Umbilical cord (tissue), 2 donors: Measurements from ENCODE around the gene LRRC30. TPM values are rescaled to one million over a fixed set of nuclear protein-coding genes. Genes with fewer than 3 reads are reported as not detected.
"Not testable (repeated sequence)": the region's sequence is repeated elsewhere in the genome, so short reads cannot be mapped to it uniquely, and the experiment has no call there.

Experiments used
- DNase-seq: peaks from one replicate; pipeline ENCODE4 v3.0.0-alpha.2; 2015; ENCODE audit warnings: low spot score
- total RNA-seq: library from RNA; depleted of rRNA; stranded (reverse); fragments of >200 nt; gene quantifications from one replicate; pipeline ENCODE4 v1.2.3, GENCODE V29; 2014; ENCODE audit warnings: low replicate concordance; ENCODE audit not compliant: insufficient read depth

Gene LRRC30
- 3.4 TPM for total RNA-seq

DNA sequence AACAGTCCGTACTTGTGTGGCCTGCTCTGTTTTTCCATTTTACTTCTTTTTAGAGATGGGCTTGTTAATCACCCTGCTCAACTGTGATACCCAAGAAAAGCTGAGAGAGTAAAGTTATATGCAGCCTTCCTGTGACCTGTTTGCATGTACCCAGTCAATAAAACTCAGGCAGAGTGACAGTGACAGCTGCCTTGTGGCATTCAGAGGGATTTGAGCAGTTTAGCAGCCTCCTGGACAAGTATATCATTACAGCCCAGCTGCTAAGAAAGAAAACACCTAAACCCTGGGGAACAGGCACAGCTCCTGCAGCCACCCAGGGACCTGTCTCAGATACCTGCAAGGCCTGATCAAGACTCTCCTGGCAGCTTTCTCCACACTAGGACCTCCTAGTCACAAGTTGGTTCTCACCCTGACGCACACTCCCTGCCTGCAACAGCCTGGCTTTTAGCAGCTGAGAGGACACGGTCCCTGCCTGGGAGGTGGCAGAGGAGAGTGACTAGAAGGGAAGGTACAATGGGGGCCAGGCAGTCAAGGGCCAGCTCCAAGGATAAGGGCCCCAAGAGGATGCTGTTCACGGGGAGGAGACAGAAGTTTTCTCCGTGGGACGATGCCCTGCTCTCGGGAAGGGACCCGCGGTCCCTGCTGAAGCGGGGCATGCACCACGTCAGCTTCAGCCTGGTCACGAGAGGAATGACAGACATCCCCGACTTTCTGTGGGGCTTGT, at the start of gene LRRC30:
Gene LRRC30 (plus strand): TSS at position 464 of the 724 bp plus-strand sequence. CDS start 50 bp downstream, at position 514.
- no peak for DNase-seq

DNA sequence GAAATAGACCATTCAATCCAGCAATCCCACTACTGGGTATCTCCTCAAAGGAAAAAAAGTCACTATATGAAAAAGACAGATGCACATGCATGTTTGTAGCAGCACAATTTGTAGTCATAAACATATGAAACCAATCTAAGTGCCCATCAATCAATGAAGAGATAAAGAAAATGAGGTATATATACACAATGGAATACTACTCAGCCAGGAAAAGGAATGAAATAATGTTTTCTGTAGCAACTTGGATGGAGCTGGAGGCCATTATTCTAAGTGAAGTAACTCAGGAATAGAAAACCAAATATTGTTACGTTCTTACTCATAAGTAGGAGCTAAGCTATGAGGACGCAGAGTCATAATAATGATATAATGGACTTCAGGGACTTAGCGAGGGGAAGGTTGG, 45.2 kb upstream of the LRRC30 start:
- DNase-seq: no peak

DNA sequence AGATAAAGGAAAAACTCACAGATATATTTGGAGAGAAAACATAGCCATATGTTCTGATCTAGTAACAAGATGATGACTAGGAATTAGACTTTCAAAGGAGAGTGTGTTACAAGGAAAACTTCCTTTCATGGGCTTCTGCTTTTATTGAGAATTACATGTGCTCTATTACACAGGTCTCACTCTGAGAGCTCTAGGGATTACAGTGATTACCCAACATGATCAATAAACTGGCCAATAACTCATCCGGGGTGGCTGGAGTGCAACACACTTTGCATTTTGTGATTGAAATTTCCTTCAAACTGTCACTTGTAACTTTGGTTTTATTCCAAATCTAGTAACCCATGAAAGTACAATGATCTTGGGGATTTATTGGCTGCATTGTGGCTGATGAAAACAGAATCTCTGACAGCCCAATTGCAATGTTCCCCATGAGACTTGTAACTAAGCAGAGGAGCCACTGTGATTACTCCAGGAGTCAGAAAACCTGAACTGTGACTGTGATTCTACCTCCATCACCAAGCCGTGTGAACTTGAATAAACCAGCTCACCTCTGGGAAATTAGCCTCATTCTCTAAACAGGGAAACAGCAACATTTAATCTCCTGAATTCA, 40.2 kb upstream of the LRRC30 start:
- no peak for DNase-seq

DNA sequence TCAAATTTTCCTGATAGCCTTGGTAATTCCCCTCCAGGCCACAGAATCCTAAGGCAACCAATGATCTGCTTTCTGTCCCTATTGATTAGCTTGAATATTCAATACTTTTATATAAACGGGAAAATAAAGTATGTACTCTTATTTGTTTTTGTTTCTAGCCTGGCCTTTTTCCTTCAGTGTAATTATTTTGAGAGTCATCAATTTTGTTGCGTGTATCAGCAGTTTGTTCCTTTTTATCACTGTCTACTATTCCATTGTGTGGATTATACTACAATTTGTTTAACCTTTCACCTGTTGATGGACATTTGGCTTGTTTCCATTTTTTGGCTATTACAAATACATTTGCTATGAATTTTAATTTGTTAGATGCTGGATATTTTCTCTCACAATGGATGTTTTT, 39.2 kb upstream of the LRRC30 start:
- no peak for DNase-seq

DNA sequence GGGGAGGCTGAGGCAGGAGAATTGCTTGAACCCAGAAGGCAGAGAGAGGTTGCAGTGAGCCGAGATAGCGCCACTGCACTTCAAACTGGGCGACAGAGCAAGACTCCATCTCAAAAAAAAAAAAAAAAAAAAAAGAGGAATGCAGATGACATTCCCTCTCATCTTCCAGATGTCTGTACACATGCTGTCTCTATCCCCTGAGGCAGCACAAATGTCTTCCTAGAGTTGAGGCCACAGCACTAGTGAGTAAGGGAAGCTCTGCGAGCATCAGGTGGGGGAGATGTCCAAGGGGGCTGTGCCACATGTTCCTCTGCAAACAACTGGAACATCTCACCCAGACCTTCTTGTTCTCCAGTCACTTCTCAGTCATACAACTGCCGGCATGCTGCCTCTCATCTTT, 35.6 kb upstream of the LRRC30 start:
- no peak for DNase-seq

DNA sequence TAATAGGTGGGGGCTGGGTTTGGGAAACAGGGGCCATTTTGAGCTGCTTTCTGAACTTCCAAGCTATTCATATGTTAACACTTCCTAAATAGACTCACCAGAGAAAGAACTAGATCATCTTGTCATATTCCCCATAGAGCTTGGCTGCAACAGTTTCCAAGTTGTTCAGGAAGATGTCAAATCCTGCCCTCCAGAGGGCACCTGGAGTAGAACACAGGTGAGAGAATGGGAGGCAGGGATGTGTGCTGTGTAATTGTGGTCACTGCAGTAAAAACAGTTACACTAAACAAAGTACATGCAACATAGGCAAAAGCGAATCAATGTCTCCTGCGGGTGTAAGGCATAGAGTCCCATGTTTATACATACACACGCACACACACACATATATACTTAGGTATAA, 34.5 kb upstream of the LRRC30 start:
- no peak for DNase-seq

DNA sequence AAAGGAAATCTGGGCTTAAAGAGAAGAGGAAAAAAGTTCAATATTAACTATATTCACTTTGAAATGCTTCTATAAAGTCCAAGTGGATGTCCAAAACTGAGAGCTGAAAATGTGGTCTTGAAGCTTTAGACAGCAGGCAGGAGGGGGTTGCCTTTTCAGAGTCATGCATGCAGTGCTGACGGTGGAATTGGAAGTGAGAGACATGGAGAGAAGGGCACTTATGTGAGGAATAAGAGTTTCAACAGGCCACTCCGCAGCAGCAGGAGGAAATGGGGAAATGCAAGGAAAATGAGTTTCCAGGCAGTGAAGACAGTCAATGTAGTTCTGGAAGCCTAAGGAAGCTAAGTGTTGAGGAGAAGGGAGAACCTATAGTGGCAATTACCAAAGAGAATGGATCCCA, 33.0 kb upstream of the LRRC30 start:
- no peak for DNase-seq

DNA sequence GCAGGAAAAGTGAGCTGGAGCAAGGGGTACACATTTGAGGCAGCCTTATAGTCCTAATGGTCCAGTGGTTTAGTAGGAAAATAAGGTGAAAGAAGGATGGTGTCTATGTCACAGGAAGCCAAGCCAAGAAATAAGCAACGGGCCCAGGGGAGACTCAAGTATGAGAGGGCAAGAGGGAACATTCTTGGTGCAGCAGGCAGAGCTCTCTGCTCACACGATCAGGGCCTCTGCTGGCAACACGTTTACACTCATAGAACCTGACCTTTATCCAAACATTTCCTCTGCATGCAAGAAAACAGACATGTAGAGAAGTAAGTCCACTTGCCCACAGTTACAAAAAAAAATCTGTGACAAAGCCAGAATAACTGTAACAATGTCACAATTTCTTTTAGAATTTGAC, 32.6 kb upstream of the LRRC30 start:
- DNase-seq: no peak

DNA sequence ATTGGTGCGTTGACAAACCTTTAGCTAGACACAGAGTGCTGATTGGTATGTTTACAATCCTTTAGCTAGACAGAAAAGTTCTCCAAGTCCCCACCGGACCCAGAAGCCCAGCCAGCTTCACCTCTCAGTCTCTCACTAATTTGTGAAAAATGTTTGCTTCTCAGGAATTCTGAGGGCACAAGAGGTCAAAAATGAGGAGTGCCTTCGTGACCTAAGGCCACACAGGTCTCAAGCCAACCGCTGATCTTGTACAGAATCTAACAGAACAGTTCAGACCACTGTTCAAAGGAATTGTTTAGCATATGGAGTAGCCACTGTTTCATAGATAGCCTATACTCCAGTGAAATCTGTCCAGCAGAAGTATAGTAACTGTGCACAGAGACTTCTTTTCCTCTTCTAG, 29.8 kb upstream of the LRRC30 start:
- no peak for DNase-seq

DNA sequence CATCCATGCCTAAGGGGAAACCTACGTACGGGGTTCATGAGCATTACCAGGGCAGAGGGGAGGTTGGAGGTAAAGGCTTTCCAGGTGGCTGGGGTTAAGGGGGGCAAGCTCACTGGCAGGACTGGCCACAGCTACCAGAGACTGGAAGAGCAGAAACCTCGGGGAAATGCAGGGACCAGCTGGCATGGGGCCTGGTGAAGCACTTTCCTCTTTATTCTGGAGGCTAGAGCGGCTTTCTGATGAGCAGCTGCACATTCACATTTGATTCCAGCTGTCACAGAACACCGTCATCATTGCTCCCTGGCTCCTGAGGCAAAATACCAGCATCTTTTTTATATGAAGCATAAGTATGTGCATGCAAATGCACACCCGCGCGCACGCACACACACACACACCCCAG, 28.7 kb upstream of the LRRC30 start:
- DNase-seq: no peak

DNA sequence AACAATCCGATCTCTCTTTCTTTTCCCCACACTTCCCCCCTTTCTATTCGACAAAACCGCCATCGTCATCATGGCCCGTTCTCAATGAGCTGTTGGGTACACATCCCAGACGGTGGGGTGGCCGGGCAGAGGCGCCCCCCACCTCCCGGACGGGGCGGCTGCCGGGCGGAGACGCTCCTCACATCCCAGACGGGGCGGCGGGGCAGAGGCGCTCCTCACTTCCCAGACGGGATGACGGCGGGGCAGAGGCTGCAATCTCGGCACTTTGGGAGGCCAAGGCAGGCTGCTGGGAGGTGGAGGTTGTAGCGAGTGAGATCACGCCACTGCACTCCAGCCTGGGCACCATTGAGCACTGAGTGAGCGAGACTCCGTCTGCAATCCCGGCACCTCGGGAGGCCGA, 27.3 kb upstream of the LRRC30 start:
- DNase-seq: not testable (repeated sequence)

DNA sequence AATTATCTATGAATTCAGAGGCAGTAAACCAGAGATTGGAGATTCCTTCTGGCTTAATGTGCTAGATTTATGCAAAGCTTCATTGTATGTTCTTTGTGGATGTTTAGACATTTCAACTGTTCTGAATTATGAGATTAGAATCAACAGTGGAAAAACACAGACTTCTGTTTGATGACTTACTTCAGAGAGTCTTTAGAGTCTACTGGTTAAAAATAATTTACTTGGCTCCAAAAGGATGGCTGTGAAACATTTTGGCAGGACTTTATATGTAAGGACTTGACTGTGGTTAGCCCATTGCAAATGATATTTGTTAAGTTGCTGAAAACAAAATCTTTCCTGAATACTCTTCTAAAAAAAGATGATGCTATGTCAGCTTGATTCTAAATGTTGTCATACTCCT, 25.5 kb upstream of the LRRC30 start:
- peak; percentile 60 for DNase-seq

DNA sequence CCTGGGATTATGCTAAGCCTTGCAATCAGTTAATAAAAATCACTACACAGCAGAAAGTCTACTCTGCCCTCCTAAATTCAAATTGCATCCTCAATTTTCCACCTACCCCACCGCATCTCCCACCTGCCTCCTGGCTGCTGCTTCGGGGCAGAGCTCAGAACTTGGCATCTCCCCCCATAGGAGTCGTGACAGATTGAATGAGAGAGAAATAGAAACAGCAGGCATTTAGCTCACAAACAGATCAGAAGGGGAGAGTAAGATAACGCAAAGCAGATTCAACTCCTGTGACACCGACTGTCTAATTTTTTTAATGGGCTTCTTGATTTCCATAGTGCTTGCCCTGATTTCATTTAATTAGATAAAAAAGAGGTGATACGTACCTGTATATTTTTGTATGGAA, 24.7 kb upstream of the LRRC30 start:
- no peak for DNase-seq

DNA sequence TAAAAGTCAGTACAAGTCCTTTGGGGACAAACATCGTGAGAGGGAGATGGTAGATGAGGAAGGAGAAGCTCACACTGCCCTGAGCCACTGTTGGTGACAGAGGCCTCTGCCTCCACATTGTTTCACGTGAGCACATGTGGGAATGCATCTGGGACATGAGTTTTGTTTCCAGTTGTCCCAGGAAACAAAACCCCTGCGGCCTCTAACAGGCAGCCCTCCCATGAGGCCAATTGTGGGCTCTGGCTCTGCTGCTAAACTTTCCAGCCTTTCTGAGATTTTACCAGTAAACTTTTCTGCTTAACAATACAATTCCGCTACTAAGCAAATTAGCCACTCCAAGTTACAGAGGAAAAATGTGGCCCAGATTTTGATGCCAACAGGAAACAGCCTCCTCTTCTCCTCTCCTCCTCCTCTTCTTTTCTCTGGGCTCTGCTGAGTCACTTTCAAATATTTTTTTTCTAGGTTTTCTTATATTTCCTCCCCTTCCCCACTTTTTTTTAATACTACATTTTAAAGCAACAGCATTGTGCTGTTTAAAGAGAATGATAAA, 23.4 kb upstream of the LRRC30 start:
- no peak for DNase-seq

DNA sequence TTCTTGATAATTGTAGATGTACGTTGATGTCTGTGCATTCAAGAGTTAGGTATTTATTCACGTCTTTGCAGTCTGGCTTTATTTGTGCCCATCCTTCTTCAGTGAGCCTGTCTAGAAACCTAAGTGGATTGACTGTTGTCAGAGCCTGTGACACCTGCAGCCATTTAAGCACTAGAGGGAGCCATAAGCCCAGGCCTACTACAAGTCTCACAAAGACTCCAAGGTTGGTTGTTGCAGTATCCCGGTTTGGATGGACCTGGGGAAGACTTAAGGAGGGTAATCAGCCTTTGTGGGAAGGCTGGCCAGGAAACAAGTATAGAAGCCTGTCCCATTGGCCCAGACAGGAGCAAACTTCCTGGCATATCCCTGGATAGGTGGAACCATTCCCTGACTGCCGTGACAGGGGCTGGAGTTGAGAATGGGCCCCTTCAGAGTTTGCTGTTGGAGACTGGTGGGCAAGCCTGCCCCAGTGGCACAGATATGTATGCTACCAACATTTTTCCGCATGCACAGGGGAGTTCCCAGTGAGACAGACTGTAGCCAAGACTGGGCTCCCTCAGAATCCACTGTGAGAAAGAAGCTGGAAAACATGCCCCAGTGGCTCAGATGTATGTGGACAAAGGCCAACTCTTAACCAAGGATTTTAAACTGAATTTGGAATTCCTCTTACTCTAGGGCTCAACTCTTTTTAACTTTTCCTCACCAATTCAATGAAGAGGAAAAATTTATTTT, 9.3 kb upstream of the LRRC30 start:
- DNase-seq: peak; percentile 35

DNA sequence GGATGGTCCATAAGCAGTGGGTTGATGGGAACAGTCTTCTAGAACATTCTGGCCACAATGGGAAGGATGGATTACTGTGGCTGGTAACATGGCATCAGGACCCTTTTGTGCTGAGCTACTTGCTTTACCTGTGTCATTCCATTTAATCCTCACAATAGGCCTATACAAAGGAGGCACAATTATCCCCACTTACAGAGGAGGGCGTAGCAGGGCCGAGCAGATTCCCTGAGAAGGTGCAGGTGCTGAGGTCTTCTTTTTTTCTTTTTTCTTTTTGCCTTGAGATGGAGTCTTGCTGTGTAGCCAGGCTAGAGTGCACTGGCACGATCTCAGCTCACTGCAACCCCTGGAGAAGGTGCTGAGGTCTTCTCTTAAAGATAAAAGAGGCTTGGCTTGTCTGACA, 6.7 kb upstream of the LRRC30 start:
- DNase-seq: no peak

DNA sequence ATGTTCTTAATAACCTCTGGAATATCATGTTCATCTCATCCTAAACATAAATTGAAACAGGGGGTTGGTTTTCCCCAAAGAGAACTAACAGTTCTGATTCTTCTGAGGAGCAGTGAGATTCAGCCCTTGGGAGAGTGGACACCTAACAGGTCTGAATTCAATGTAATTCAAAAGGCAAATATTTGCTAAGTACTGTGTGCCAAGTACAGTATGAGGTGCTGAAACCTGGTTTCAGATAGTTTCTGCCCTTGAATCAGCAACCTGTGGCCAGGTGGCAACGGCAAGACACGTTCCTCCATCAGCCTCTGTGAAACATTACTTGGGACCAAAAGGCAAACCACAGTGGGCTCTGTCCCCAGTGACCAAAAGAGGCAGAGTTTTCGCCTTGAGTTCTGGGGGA, 1.3 kb downstream of the LRRC30 start:
- no peak for DNase-seq

DNA sequence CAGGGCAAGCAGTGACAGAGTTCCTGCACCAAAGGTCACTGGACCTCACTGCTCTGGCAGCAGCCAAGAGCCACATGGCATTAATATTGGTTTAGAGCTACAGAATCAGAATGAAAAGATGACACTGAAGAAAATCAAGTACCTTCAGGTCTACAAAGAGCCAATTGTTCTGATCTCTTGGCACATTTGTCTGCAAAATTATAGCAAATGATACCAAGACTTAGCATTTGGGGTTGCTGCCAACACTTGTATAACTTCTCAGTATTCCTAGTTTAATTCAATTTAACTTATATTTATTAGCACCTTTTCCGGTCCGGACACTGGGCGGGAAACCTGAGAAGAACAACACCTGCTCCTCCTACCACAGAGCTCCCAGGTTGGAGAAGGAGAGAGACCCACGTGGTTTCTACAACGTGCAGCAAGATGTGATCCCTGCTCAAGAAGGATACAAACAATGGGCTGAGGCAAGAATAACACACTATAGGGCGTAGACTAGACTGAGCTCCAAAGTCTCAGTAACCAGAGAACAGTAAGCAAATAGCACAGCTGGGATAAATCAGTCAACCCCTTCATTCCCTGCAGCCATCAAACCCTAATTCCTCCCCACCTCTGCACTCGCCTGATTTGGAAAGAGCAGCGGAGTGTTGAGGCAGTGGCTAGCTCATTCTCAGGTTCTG, 2.4 kb downstream of the LRRC30 start:
- no peak for DNase-seq

DNA sequence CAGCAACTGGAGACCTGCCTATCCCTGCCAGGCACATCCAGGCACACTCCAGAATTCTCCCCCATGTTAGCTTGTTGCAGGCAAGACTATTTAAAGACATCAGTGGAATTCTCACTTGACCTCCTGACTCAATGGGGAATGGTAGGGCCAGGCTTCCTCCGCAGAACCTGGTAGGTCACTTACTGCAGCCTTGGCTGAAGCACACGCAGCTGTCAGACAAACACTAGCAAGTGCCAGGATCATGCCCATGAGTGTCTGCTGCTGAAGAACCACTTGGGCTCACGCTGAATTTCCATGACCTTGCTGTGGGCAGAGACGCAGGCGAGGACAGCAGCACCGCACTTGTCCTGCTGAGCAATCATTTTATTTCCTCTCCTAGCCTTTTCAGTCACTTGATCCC, 3.2 kb downstream of the LRRC30 start:
- DNase-seq: no peak

DNA sequence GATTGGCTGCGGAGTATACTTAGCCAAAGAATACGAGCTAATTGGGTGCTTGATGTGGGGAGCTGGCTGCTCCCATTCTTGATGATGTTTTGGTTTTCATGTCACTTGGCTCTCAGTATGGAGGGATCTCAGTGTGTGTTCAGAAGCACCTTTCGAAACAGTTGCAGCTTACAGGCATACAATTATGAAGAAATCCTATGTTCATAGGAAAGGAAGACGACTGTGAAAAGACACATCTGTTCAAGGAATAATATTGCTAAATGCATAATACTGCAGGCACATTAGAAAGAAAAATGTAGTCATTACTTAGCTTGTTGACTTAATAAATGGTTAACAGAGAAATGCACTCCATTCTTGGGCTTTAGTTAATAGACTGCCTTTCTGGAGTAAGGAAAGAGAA, 4.1 kb downstream of the LRRC30 start:
- no peak for DNase-seq

DNA sequence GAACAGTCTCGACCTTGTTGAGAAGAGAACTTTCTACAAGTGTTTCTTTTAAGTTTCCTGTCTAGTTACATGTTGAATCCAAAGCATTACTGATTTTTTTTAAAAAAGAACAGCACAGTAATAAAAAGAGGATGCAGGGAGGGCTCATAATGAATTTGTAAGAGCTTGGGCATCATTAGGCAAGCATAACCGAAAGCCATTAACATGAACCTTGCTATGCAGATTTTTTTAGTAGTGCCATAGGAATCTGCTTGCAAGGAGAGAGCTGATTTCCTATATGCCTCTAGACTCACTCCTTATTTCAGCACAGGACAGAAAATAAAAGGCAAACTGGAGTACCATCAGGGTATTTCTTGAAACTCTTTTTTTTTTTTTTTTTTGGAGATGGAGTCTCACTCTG, 5.2 kb downstream of the LRRC30 start:
- no peak for DNase-seq

DNA sequence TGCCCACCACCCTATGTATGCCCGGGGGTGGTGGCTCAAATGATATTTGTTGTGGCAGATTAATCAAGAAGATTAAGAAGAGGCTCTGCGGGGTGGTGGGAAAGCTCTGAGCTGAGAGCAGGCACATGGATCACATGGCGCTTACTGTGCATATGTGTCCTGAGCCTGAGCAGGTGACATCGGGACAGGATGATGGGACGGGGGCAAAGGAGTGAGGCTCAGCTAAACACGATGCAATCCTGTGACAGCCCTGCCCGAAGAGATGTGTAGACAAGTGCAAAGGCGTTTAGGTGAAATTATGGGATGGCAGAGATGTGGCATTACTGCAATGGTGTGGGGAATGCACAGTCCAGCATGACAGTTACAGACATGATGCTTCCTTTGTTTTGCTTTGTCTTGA, 6.0 kb downstream of the LRRC30 start:
- DNase-seq: no peak
